K562 (cell line): ENCODE measurements around the gene HTR1D. TPM values are rescaled to one million over a fixed set of nuclear protein-coding genes. Genes with fewer than 3 reads are reported as not detected.

Experiments used
- ATAC-seq: fragments of 200-7000 bp; cut with Tn5 transposase; 3 replicates; pipeline ENCODE4 v1.9.1; 2020; ENCODE audit warnings: moderate library complexity
- BruUV-seq: library from RNA; stranded (reverse); fragments of 400-500 nt; replicated peaks from 2 replicates; lab custom pipeline; 2021; lab: Mats Ljungman, UMichigan
- CTCF ChIA-PET: fragments of 300-600 bp; formaldehyde crosslinking; extraction: SDS; loops from one replicate; lab custom pipeline; 2021; ENCODE audit warnings: low intra/inter-chr PET ratio; lab: Yijun Ruan, JAX
- POLR2A ChIA-PET: fragments of 300-600, 350-650 bp; sonication (Branson Sonifier 250); formaldehyde crosslinking; extraction: SDS; loops from one replicate; lab custom pipeline; 2021; ENCODE audit warnings: antibody characterized with exemption, inconsistent platforms; lab: Yijun Ruan, JAX
- DNase-seq, 4 experiments: peaks; one replicate each; pipeline versions ENCODE4 v3.0.0 to v3.0.0-alpha.2; 2011 to 2018; ENCODE audit warnings: low spot score in 3 of 4, mixed read lengths in 3 of 4; ENCODE audit errors: extremely low read depth in 1 of 4
- FAIRE-seq: peaks from 2 replicates; lab custom pipeline; 2011; peaks lifted over from hg19 to GRCh38; lab: Jason Lieb, UNC
- H2AFZ ChIP-seq: 2 replicates; pipeline ENCODE4 v1.6.0; 2011; ENCODE audit warnings: low read depth, low read length, control low read depth, inconsistent platforms
- H3K27ac ChIP-seq: fragments of 200-600 bp; 3 replicates; pipeline ENCODE4 v1.8.0; 2011; ENCODE audit warnings: low read depth, mild to moderate bottlenecking, control low read depth, inconsistent platforms, low read length, moderate library complexity, mixed read lengths; ENCODE audit errors: extremely low read depth
- H3K27me3 ChIP-seq, 2 experiments: fragments of 300-600 bp in 1 of 2; 2 replicates in 1 of 2; 3 replicates in 1 of 2; pipeline versions ENCODE4 v1.6.0 to v1.8.0; 2011; ENCODE audit warnings: inconsistent platforms in 2 of 2, low read length in 2 of 2, mild to moderate bottlenecking in 1 of 2, mixed read lengths in 1 of 2, moderate library complexity in 1 of 2; ENCODE audit not compliant: control insufficient read depth in 2 of 2, insufficient read depth in 2 of 2
- H3K36me3 ChIP-seq: fragments of 300-600 bp; 3 replicates; pipeline ENCODE4 v1.8.0; 2011; ENCODE audit warnings: mild to moderate bottlenecking, low read length, inconsistent platforms; ENCODE audit not compliant: control insufficient read depth, insufficient read depth
- H3K4me1 ChIP-seq, 2 experiments: fragments of 200-600 bp in 1 of 2; replicated peaks in 1 of 2; 2 replicates in 1 of 2; 3 replicates in 1 of 2; pipeline versions ENCODE4 v1.5.1 to v1.8.0; 2011; ENCODE audit warnings: inconsistent platforms in 2 of 2, low read length in 2 of 2, mild to moderate bottlenecking in 1 of 2, mixed read lengths in 1 of 2, moderate library complexity in 1 of 2; ENCODE audit not compliant: control insufficient read depth in 2 of 2, insufficient read depth in 2 of 2
- H3K4me2 ChIP-seq: 2 replicates; pipeline ENCODE4 v1.6.1; 2011; ENCODE audit warnings: low read length, control low read depth, inconsistent platforms, mixed read lengths; ENCODE audit not compliant: insufficient read depth
- H3K4me3 ChIP-seq: fragments of 200-600 bp; sonication (generic), shearing (Covaris generic); 2 replicates; pipeline ENCODE4 v1.5.1; 2016; ENCODE audit warnings: control low read depth, inconsistent platforms
- H3K79me2 ChIP-seq: fragments of 200-600 bp; 3 replicates; pipeline ENCODE4 v1.8.0; 2011; ENCODE audit warnings: low read length, inconsistent platforms; ENCODE audit not compliant: control insufficient read depth, insufficient read depth
- H3K9ac ChIP-seq, 2 experiments: 2 replicates each; pipeline versions ENCODE4 v1.6.0 to v1.6.1; 2011; ENCODE audit warnings: low read depth in 2 of 2, low read length in 2 of 2, control low read depth in 1 of 2, inconsistent platforms in 1 of 2, mild to moderate bottlenecking in 1 of 2, mixed read lengths in 1 of 2; ENCODE audit not compliant: insufficient read depth in 1 of 2
- H3K9me1 ChIP-seq: one replicate; pipeline ENCODE4 v1.6.0; 2011; ENCODE audit warnings: inconsistent platforms, mild to moderate bottlenecking, low read length, moderate library complexity; ENCODE audit not compliant: control insufficient read depth, insufficient read depth
- H3K9me3 ChIP-seq: replicated peaks from 2 replicates; pipeline ENCODE4 v1.5.1; 2011; ENCODE audit warnings: low read depth, low read length, inconsistent platforms; ENCODE audit not compliant: control insufficient read depth, insufficient read depth
- H4K20me1 ChIP-seq: replicated peaks from 2 replicates; pipeline ENCODE4 v1.6.1; 2011; ENCODE audit warnings: low read length, inconsistent platforms, mixed read lengths; ENCODE audit not compliant: control insufficient read depth, insufficient read depth
- BCOR ChIP-seq: fragments of 450-650 bp; IDR thresholded peaks from 2 replicates; pipeline ENCODE4 v1.6.1; 2016
- BRD9 ChIP-seq: fragments of 450-650 bp; IDR thresholded peaks from 2 replicates; pipeline ENCODE4 v1.6.1; 2018; ENCODE audit warnings: low read depth; ENCODE audit not compliant: partially characterized antibody
- HLTF ChIP-seq: fragments of 450-650 bp; IDR thresholded peaks from 2 replicates; pipeline ENCODE4 v1.6.1; 2016
- HMGN3 ChIP-seq: IDR thresholded peaks from 2 replicates; pipeline ENCODE4 v1.6.1; 2011; ENCODE audit warnings: borderline replicate concordance, low read depth, mild to moderate bottlenecking, mixed read lengths, low read length; ENCODE audit not compliant: insufficient read length; ENCODE audit errors: extremely low read depth
- JUNB ChIP-seq: fragments of 450-650 bp; formaldehyde crosslinking; conservative IDR thresholded peaks from 2 replicates; pipeline ENCODE4 v1.4.0; 2020; ENCODE audit warnings: mild to moderate bottlenecking
- MYC ChIP-seq, 2 experiments: fragments of 250-450 bp in 1 of 2; sonication (Bioruptor Pico) in 1 of 2; IDR thresholded peaks; 2 replicates each; pipeline versions ENCODE4 v1.5.1 to v1.6.1; 2012 to 2021; ENCODE audit warnings: low read depth in 2 of 2, borderline replicate concordance in 1 of 2, improper control_type of control experiment in 1 of 2, low read length in 1 of 2, mild to moderate bottlenecking in 1 of 2, moderate library complexity in 1 of 2
- RBM25 ChIP-seq: fragments of 200-400 bp; formaldehyde crosslinking; IDR thresholded peaks from 2 replicates; pipeline ENCODE4 v1.6.1; 2018; ENCODE audit warnings: low read length, low read depth, moderate library complexity; ENCODE audit not compliant: severe bottlenecking
- SRSF9 ChIP-seq: fragments of 200-400 bp; formaldehyde crosslinking; IDR thresholded peaks from 2 replicates; pipeline ENCODE4 v1.6.1; 2017; ENCODE audit warnings: low read depth, low read length, borderline replicate concordance
- ZNF197 ChIP-seq: fragments of 200-800 bp; sonication (Bioruptor generic); IDR thresholded peaks from 2 replicates; pipeline ENCODE4 v1.6.1; 2016; ENCODE audit warnings: low read depth, missing genetic modification characterization, missing compliant biosample characterization
- WGBS: fragments of 100-300 bp; shearing (Covaris generic); methylation state at CpG from one replicate; pipeline ENCODE4 v1.1.6; 2016; ENCODE audit warnings: low coverage, mixed read lengths; ENCODE audit not compliant: insufficient coverage; ENCODE audit errors: missing lambda C conversion rate; 5-methylcytosine and 5-hydroxymethylcytosine counted together
- in situ Hi-C: fragments of 300-500 bp; cut with MboI; formaldehyde crosslinking; loops from 4 replicates; pipeline ENCODE4 v1.15.0; 2018; ENCODE audit warnings: inconsistent platforms, mixed read lengths
- intact Hi-C: fragments of 100-400 bp; cut with micrococcal nuclease; formaldehyde crosslinking; loops from 2 replicates; pipeline ENCODE4 v1.14.2; 2022
- polyA plus RNA-seq, 8 experiments: library from polyadenylated mRNA; depleted of rRNA in 4 of 8; stranded (reverse) in 5 of 8; unstranded in 3 of 8; fragments of >200 nt; fragmentation: Nextera tagmentation in 2 of 8; fragmentation: Illumina TruSeq in 1 of 8; extraction: Ambion mirVana in 2 of 8; extraction: Trizol in 1 of 8; gene quantifications; 2 replicates each; pipeline versions ENCODE4 v1.2.1 to v1.2.3, GENCODE V29; 2011 to 2014; ENCODE audit warnings: inconsistent platforms in 1 of 8, missing spikeins in 1 of 8
- total RNA-seq, 7 experiments: library from RNA; depleted of rRNA in 6 of 7; stranded (reverse); fragments of >200 nt in 6 of 7; fragmentation: Illumina TruSeq in 2 of 7; extraction: Trizol in 2 of 7; gene quantifications; 2 replicates each; pipeline versions ENCODE4 v1.2.1 to v1.2.3, GENCODE V29; 2011 to 2021; ENCODE audit warnings: low replicate concordance in 1 of 7
- TF ChIP-seq, protein P1 (sequence below): fragments of 200-800 bp; sonication (Bioruptor generic); IDR thresholded peaks from 2 replicates; pipeline ENCODE4 v1.6.1; 2017; ENCODE audit warnings: missing genetic modification characterization, missing compliant biosample characterization
- TF ChIP-seq, protein P2 (sequence below): sonication (generic); formaldehyde crosslinking; IDR thresholded peaks from 2 replicates; pipeline ENCODE4 v1.8.1; 2022; ENCODE audit warnings: missing genetic modification reagents
- TF ChIP-seq, protein P3 (sequence below): fragments of 250-450 bp; sonication (Bioruptor Pico); IDR thresholded peaks from 2 replicates; pipeline ENCODE4 v1.8.0; 2021; ENCODE audit warnings: moderate library complexity, mild to moderate bottlenecking, inconsistent platforms
- TF ChIP-seq, protein P4 (sequence below): fragments of 450-650 bp; formaldehyde crosslinking; IDR thresholded peaks from 2 replicates; pipeline ENCODE4 v1.4.0; 2020; ENCODE audit warnings: mild to moderate bottlenecking, moderate library complexity

The HTR1D gene
- total and polyA plus RNA-seq, 9 of the 15 experiments (the other 6 are each of a cell fraction or from before 2014, with no cell fraction given) = 0.03 to 0.09 (median 0.04) TPM; not detected in 4

DNA sequence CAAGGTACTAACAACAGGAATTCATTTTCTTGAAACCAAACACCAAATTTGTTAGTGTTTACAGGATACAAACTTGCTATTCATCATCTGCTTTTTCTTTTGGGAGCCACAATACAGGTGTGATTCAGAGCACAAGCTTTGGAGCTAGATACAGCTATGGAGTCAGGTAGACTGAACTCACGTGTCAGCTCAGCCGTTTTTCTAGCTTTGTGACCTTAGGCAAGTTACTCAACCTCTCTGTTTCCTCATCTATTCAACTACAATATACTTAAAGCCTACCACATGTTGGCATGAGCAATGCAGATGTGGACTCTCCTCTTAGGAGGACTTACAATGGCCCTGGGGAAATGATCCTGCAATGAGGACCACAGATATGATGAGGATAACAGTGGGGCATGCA lies 6.3 kb downstream of the HTR1D start:
- Histone ChIP-seq H2AFZ (no peak overlapping the region), H3K27me3 (peaks cover 14 to 31% of the 10 kb centered on the region in 2 experiments; a peak in 4 of 5 replicates), H3K4me2 (no peak overlapping the region), H3K9me3 (no peaks in the 10 kb centered on the region), H3K4me3 (no peak overlapping the region), H3K27ac (no peak overlapping the region), H3K79me2 (no peaks in the 10 kb centered on the region), H3K9me1 (no peaks in the 10 kb centered on the region), H4K20me1 (0 out of 2 replicates have a peak, but pooled peaks cover 6% of the 10 kb centered on the region), H3K4me1 (no peaks in the 10 kb centered on the region; a peak in 1 of 5 replicates), H3K9ac (no peak overlapping the region), H3K36me3 (no peaks in the 10 kb centered on the region)
- 2% methylated on average over 2 of the region's 2 CpGs for WGBS
- in situ Hi-C loops (loop anchor here (10.0 kb wide), 1 partner anchor 324 kb away; the partner anchor contains the start of gene E2F2), intact Hi-C loops (loop anchor here (10.0 kb wide), 1 partner anchor 324 kb away; the partner anchor contains the start of gene E2F2)
- ChIA-PET POLR2A (interaction anchor here (0.6 to 0.8 kb wide), 2 partner anchors 15 to 67 kb away, joined by 4 to 5 read pairs; no protein-coding TSS in a partner anchor), CTCF (no interaction called here)
- ATAC-seq (no peak), DNase-seq (no peak), FAIRE-seq (no peak)
- no TSS peak for BruUV-seq
- TF ChIP-seq SRSF9 (no peak), JUNB (CRISPR knock-in tag) (no peak), RBM25 (peak; percentile 45), BRD9 (no peak), HLTF (no peak), HMGN3 (no peak), BCOR (peak; percentile 68), ZNF197 (CRISPR knock-in tag) (no peak), MYC (IDR thresholded peaks at IDR 0.05; ENCODE audit: low read depth, low read length) (no peak), MYC (CRISPR knock-in tag; IDR thresholded peaks at IDR 0.05; ENCODE audit: borderline replicate concordance, low read depth) (no peak)
- TF ChIP-seq, protein P1, sequence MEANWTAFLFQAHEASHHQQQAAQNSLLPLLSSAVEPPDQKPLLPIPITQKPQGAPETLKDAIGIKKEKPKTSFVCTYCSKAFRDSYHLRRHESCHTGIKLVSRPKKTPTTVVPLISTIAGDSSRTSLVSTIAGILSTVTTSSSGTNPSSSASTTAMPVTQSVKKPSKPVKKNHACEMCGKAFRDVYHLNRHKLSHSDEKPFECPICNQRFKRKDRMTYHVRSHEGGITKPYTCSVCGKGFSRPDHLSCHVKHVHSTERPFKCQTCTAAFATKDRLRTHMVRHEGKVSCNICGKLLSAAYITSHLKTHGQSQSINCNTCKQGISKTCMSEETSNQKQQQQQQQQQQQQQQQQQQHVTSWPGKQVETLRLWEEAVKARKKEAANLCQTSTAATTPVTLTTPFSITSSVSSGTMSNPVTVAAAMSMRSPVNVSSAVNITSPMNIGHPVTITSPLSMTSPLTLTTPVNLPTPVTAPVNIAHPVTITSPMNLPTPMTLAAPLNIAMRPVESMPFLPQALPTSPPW = no peak
- TF ChIP-seq, protein P2, sequence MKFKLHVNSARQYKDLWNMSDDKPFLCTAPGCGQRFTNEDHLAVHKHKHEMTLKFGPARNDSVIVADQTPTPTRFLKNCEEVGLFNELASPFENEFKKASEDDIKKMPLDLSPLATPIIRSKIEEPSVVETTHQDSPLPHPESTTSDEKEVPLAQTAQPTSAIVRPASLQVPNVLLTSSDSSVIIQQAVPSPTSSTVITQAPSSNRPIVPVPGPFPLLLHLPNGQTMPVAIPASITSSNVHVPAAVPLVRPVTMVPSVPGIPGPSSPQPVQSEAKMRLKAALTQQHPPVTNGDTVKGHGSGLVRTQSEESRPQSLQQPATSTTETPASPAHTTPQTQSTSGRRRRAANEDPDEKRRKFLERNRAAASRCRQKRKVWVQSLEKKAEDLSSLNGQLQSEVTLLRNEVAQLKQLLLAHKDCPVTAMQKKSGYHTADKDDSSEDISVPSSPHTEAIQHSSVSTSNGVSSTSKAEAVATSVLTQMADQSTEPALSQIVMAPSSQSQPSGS (CRISPR knock-in tag) = no peak
- TF ChIP-seq, protein P3, sequence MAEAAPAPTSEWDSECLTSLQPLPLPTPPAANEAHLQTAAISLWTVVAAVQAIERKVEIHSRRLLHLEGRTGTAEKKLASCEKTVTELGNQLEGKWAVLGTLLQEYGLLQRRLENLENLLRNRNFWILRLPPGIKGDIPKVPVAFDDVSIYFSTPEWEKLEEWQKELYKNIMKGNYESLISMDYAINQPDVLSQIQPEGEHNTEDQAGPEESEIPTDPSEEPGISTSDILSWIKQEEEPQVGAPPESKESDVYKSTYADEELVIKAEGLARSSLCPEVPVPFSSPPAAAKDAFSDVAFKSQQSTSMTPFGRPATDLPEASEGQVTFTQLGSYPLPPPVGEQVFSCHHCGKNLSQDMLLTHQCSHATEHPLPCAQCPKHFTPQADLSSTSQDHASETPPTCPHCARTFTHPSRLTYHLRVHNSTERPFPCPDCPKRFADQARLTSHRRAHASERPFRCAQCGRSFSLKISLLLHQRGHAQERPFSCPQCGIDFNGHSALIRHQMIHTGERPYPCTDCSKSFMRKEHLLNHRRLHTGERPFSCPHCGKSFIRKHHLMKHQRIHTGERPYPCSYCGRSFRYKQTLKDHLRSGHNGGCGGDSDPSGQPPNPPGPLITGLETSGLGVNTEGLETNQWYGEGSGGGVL = no peak
- TF ChIP-seq, protein P4, sequence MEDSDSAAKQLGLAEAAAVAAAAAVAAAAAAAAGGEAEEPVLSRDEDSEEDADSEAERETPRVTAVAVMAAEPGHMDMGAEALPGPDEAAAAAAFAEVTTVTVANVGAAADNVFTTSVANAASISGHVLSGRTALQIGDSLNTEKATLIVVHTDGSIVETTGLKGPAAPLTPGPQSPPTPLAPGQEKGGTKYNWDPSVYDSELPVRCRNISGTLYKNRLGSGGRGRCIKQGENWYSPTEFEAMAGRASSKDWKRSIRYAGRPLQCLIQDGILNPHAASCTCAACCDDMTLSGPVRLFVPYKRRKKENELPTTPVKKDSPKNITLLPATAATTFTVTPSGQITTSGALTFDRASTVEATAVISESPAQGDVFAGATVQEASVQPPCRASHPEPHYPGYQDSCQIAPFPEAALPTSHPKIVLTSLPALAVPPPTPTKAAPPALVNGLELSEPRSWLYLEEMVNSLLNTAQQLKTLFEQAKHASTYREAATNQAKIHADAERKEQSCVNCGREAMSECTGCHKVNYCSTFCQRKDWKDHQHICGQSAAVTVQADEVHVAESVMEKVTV (CRISPR knock-in tag) = no peak
